ENCODE data around the gene TEPSIN. TPM values are rescaled to one million over a fixed set of nuclear protein-coding genes. Genes with fewer than 3 reads are reported as not detected.

TEPSIN gene
- polyA plus RNA-seq, 1 donor (not counting 4 experiments of a cell fraction or from before 2014, with no cell fraction given), result 7.1 TPM

DNA sequence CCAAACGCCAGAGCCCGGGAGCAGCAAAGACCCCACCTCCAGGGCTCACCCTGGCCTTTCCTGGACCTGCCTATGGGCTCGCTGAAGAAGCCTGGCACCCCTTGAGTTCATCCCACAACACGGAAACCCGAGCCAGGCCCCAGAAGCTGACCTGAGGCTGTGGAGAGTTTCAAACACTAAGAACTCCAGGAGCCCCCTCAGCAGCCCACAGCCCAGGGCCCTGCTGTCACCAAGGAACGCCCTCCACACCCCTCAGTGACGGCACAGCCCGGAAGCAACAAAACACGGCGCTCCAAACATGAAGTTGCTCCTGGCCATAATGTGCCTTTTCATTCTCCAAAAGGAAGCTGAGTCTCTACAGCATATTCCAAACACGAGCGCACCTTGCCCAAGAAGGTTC is 47.0 kb upstream of the TEPSIN start:
- TF ChIP-seq, protein P1, sequence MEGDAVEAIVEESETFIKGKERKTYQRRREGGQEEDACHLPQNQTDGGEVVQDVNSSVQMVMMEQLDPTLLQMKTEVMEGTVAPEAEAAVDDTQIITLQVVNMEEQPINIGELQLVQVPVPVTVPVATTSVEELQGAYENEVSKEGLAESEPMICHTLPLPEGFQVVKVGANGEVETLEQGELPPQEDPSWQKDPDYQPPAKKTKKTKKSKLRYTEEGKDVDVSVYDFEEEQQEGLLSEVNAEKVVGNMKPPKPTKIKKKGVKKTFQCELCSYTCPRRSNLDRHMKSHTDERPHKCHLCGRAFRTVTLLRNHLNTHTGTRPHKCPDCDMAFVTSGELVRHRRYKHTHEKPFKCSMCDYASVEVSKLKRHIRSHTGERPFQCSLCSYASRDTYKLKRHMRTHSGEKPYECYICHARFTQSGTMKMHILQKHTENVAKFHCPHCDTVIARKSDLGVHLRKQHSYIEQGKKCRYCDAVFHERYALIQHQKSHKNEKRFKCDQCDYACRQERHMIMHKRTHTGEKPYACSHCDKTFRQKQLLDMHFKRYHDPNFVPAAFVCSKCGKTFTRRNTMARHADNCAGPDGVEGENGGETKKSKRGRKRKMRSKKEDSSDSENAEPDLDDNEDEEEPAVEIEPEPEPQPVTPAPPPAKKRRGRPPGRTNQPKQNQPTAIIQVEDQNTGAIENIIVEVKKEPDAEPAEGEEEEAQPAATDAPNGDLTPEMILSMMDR (optimal IDR thresholded peaks at IDR 0.05 in 1 of 3, IDR thresholded peaks at IDR 0.05 in 1 of 3, conservative IDR thresholded peaks at IDR 0.05 in 1 of 3; ENCODE audit: extremely low read depth in 1 of 3, insufficient read depth in 2 of 3, low read length in 3 of 3), result no peak
- no peak for TF ChIP-seq EZH2 (IDR thresholded peaks at IDR 0.05; ENCODE audit: low read length)
- no peaks in the 10 kb centered on the region for H3K27me3 ChIP-seq (ENCODE audit: control insufficient read depth, extremely low read depth, insufficient read depth, low read length)
- H3K9ac ChIP-seq (ENCODE audit: control insufficient read depth, extremely low read depth, insufficient read depth, low read length), result no peak overlapping the region
- H3K9me1 ChIP-seq (ENCODE audit: control insufficient read depth, extremely low read depth, insufficient read depth, low read length), result no peaks in the 10 kb centered on the region
- H4K20me1 ChIP-seq (ENCODE audit: control insufficient read depth, extremely low read depth, insufficient read depth, low read length), result no peaks in the 10 kb centered on the region
- no peak for FAIRE-seq
- no peak overlapping the region for H3K4me2 ChIP-seq (ENCODE audit: control insufficient read depth, extremely low read depth, insufficient read depth, low read depth, low read length)
- H3K36me3 ChIP-seq (ENCODE audit: control insufficient read depth in 2 of 2, extremely low read depth in 1 of 2, insufficient read depth in 2 of 2, low read length in 2 of 2), result peaks cover 19 to 26% of the 10 kb centered on the region in 2 experiments
- dilution Hi-C loops (cut with MboI; ENCODE audit: extremely low pct_ligation_motif_present, low sequenced_read_pairs), result no loop called here
- H3K4me1 ChIP-seq (ENCODE audit: control insufficient read depth, extremely low read depth, insufficient read depth, low read length), result no peaks in the 10 kb centered on the region
- H3K27ac ChIP-seq (ENCODE audit: control insufficient read depth, insufficient read depth, low read length), result no peak overlapping the region
- peaks cover 31% of the 10 kb centered on the region for H3K79me2 ChIP-seq (ENCODE audit: control insufficient read depth, insufficient read depth, low read length)
- no peak overlapping the region for H2AFZ ChIP-seq (ENCODE audit: control insufficient read depth, low read length)
- DNase-seq (ENCODE audit: low read depth, low spot score), result no peak
- H3K9me3 ChIP-seq (ENCODE audit: control insufficient read depth, low read depth, low read length), result no peaks in the 10 kb centered on the region
- H3K4me3 ChIP-seq (ENCODE audit: control insufficient read depth in 2 of 3, extremely low read depth in 1 of 3, insufficient read depth in 2 of 3, low read depth in 1 of 3, low read length in 3 of 3), result no peak overlapping the region

DNA sequence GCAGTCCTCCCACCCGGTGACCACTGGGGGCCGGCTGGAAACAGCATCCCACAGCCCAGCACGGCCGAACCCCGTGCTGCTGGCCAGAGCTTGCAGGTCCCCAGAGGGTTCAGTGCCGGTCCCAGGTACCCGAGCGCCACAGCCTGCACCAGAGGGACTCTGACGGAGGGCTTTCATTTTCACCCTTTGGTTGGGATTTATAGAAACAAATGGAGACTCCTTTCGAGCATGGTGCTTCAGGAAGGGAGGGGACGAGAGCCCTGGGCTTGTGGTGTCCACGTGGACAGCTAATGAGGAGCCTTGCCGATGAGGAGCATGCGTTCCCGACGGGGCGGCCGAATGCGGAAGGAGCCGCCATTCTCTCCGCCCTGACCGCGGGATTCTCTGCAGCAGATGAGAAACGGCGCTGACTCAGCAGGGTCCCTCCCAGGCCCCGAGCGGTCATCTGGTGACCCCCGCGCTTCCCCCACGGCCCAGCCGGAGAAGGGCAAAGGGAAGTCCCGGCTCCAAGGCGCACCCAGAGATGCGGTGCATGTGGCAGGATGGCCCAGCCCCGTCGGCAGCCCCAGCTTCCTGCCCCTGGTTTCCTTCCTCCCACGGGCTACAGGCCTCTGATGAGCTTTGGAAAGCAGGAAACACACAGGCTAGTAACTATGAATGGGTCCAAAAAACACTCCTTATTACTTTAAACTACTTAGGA is 46.5 kb upstream of the TEPSIN start:
- H4K20me1 ChIP-seq (ENCODE audit: control insufficient read depth, extremely low read depth, insufficient read depth, low read length), result no peaks in the 10 kb centered on the region

More for the DNA sequence above, 46.5 kb upstream of the TEPSIN start:
- H3K4me2 ChIP-seq (ENCODE audit: control insufficient read depth, extremely low read depth, insufficient read depth, low read depth, low read length), result no peak overlapping the region
- H2AFZ ChIP-seq (ENCODE audit: control insufficient read depth, low read length), result no peak overlapping the region
- DNase-seq (ENCODE audit: low read depth, low spot score) (no peak), FAIRE-seq (no peak)
- TF ChIP-seq EZH2 (IDR thresholded peaks at IDR 0.05; ENCODE audit: low read length), result no peak
- TF ChIP-seq, protein P1 (optimal IDR thresholded peaks at IDR 0.05 in 1 of 3, IDR thresholded peaks at IDR 0.05 in 1 of 3, conservative IDR thresholded peaks at IDR 0.05 in 1 of 3; ENCODE audit: extremely low read depth in 1 of 3, insufficient read depth in 2 of 3, low read length in 3 of 3), result no peak
- dilution Hi-C loops (cut with MboI; ENCODE audit: extremely low pct_ligation_motif_present, low sequenced_read_pairs), result no loop called here
- H3K27me3 ChIP-seq (ENCODE audit: control insufficient read depth, extremely low read depth, insufficient read depth, low read length), result no peaks in the 10 kb centered on the region
- H3K4me3 ChIP-seq (ENCODE audit: control insufficient read depth in 2 of 3, extremely low read depth in 1 of 3, insufficient read depth in 2 of 3, low read depth in 1 of 3, low read length in 3 of 3), result no peak overlapping the region
- H3K9me1 ChIP-seq (ENCODE audit: control insufficient read depth, extremely low read depth, insufficient read depth, low read length), result no peaks in the 10 kb centered on the region
- H3K9me3 ChIP-seq (ENCODE audit: control insufficient read depth, low read depth, low read length), result no peaks in the 10 kb centered on the region
- H3K4me1 ChIP-seq (ENCODE audit: control insufficient read depth, extremely low read depth, insufficient read depth, low read length), result no peaks in the 10 kb centered on the region
- H3K79me2 ChIP-seq (ENCODE audit: control insufficient read depth, insufficient read depth, low read length), result peaks cover 28% of the 10 kb centered on the region
- H3K27ac ChIP-seq (ENCODE audit: control insufficient read depth, insufficient read depth, low read length), result no peak overlapping the region
- H3K36me3 ChIP-seq (ENCODE audit: control insufficient read depth in 2 of 2, extremely low read depth in 1 of 2, insufficient read depth in 2 of 2, low read length in 2 of 2), result peaks cover 19 to 26% of the 10 kb centered on the region in 2 experiments
- H3K9ac ChIP-seq (ENCODE audit: control insufficient read depth, extremely low read depth, insufficient read depth, low read length), result no peak overlapping the region
